HepG2 (cell line): ENCODE data around the gene SPPL3. TPM values are rescaled to one million over a fixed set of nuclear protein-coding genes. Genes with fewer than 3 reads are reported as not detected.

ENCODE experiments used
- ATAC-seq: fragments of 200-7000 bp; cut with Tn5 transposase; 3 replicates; pipeline ENCODE4 v1.9.1; 2020; ENCODE audit warnings: mild to moderate bottlenecking, moderate library complexity
- BruUV-seq: library from RNA; stranded (reverse); fragments of 400-500 nt; replicated peaks from 2 replicates; lab custom pipeline; 2021; lab: Mats Ljungman, UMichigan
- CTCF ChIA-PET: fragments of 300-600 bp; formaldehyde crosslinking; extraction: SDS; loops from one replicate; lab custom pipeline; 2021; ENCODE audit warnings: low total read pairs, inconsistent platforms, low intra/inter-chr PET ratio; lab: Yijun Ruan, JAX
- POLR2A ChIA-PET: fragments of 350-600 bp; sonication (Branson Sonifier 250); formaldehyde crosslinking; loops from one replicate; lab custom pipeline; 2020; ENCODE audit warnings: antibody characterized with exemption, inconsistent platforms; lab: Yijun Ruan, JAX
- DNase-seq: peaks from one replicate; pipeline ENCODE4 v3.0.0-alpha.2; 2015; ENCODE audit warnings: low spot score
- FAIRE-seq: peaks from 3 replicates; lab custom pipeline; 2011; peaks lifted over from hg19 to GRCh38; lab: Jason Lieb, UNC
- H2AFZ ChIP-seq: one replicate; pipeline ENCODE4 v1.6.1; 2011; ENCODE audit warnings: low read length, inconsistent platforms
- H3K27ac ChIP-seq: fragments of 300-600 bp; 3 replicates; pipeline ENCODE4 v1.8.0; 2011; ENCODE audit warnings: mixed run types, mild to moderate bottlenecking, mixed read lengths, low read length, inconsistent platforms; ENCODE audit not compliant: insufficient read depth; ENCODE audit errors: extremely low read length
- H3K27me3 ChIP-seq, 2 experiments: fragments of 200-600 bp in 1 of 2; 2 replicates in 1 of 2; 3 replicates in 1 of 2; pipeline versions ENCODE4 v1.6.0 to v1.8.0; 2011; ENCODE audit warnings: low read length in 2 of 2, mild to moderate bottlenecking in 2 of 2, moderate library complexity in 2 of 2, inconsistent platforms in 1 of 2; ENCODE audit not compliant: insufficient read depth in 2 of 2, control insufficient read depth in 1 of 2
- H3K36me3 ChIP-seq, 2 experiments: fragments of 200-600 bp in 1 of 2; replicated peaks in 1 of 2; 2 replicates in 1 of 2; 3 replicates in 1 of 2; pipeline versions ENCODE4 v1.5.1 to v1.8.0; 2011; ENCODE audit warnings: low read length in 2 of 2, inconsistent platforms in 1 of 2; ENCODE audit not compliant: insufficient read depth in 2 of 2, control insufficient read depth in 1 of 2
- H3K4me1 ChIP-seq: 2 replicates; pipeline ENCODE4 v1.5.1; 2012; ENCODE audit warnings: low read length, inconsistent platforms; ENCODE audit not compliant: insufficient read depth
- H3K4me2 ChIP-seq: 2 replicates; pipeline ENCODE4 v1.6.0; 2011; ENCODE audit warnings: low read depth, low read length, inconsistent platforms
- H3K4me3 ChIP-seq, 3 experiments: fragments of 200-600 bp in 1 of 3; sonication (generic), shearing (Covaris generic) in 1 of 3; replicated peaks in 1 of 3; 2 replicates each; pipeline ENCODE4 v1.5.1; 2011 to 2016; ENCODE audit warnings: low read length in 3 of 3, inconsistent platforms in 2 of 3, low read depth in 2 of 3, mild to moderate bottlenecking in 2 of 3, control low read depth in 1 of 3, mixed read lengths in 1 of 3; ENCODE audit not compliant: insufficient read depth in 1 of 3
- H3K79me2 ChIP-seq: one replicate; pipeline ENCODE4 v1.6.1; 2011; ENCODE audit warnings: low read length, inconsistent platforms; ENCODE audit not compliant: insufficient read depth
- H3K9ac ChIP-seq: 2 replicates; pipeline ENCODE4 v1.6.0; 2011; ENCODE audit warnings: mild to moderate bottlenecking, low read depth, low read length, inconsistent platforms; ENCODE audit not compliant: insufficient read depth
- H3K9me3 ChIP-seq: 2 replicates; pipeline ENCODE4 v1.5.1; 2012; ENCODE audit warnings: mild to moderate bottlenecking, low read length
- H4K20me1 ChIP-seq: 2 replicates; pipeline ENCODE4 v1.6.0; 2011; ENCODE audit warnings: inconsistent platforms, mild to moderate bottlenecking, low read length, moderate library complexity; ENCODE audit not compliant: insufficient read depth
- ZBTB42 ChIP-seq: sonication (generic); formaldehyde crosslinking; IDR thresholded peaks from 2 replicates; pipeline ENCODE4 v1.5.0; 2020; ENCODE audit warnings: mild to moderate bottlenecking, missing genetic modification reagents
- ZNF251 ChIP-seq: sonication (generic); formaldehyde crosslinking; IDR thresholded peaks from 2 replicates; pipeline ENCODE4 v1.9.0; 2021; ENCODE audit warnings: mild to moderate bottlenecking, missing genetic modification reagents
- WGBS: methylation state at CpG from one replicate; pipeline ENCODE4 v1.1.6; 2017; ENCODE audit warnings: low lambda C conversion rate; 5-methylcytosine and 5-hydroxymethylcytosine counted together
- in situ Hi-C: cut with HindIII; loops from 2 replicates; pipeline ENCODE4 v1.10.0; 2017; ENCODE audit warnings: low pct_unique_long_range_greater_than_20kb; ENCODE audit not compliant: extremely low pct_ligation_motif_present
- intact Hi-C: fragments of 100-400 bp; cut with micrococcal nuclease; formaldehyde crosslinking; loops from one replicate; pipeline ENCODE4 v1.10.0; 2022; ENCODE audit not compliant: unreplicated experiment
- polyA plus RNA-seq, 8 experiments: library from polyadenylated mRNA; depleted of rRNA in 3 of 8; stranded (reverse) in 7 of 8; unstranded in 1 of 8; fragments of >200 nt; fragmentation: Illumina TruSeq in 4 of 8; extraction: Trizol in 4 of 8; gene quantifications; 2 replicates each; pipeline versions ENCODE4 v1.2.1 to v1.2.3, GENCODE V29; 2011 to 2016; ENCODE audit warnings: low read depth in 4 of 8, missing spikeins in 1 of 8, mixed read lengths in 1 of 8; ENCODE audit not compliant: insufficient read depth in 1 of 8
- total RNA-seq, 5 experiments: library from RNA; depleted of rRNA; stranded (reverse); fragments of >200 nt; fragmentation: Illumina TruSeq; extraction: Trizol; gene quantifications; 2 replicates each; pipeline ENCODE4 v1.2.3, GENCODE V29; 2016; ENCODE audit warnings: low read depth in 1 of 5
- TF ChIP-seq, protein P1 (sequence below): sonication (generic); formaldehyde crosslinking; IDR thresholded peaks from 2 replicates; pipeline ENCODE4 v1.5.0; 2020; ENCODE audit warnings: mild to moderate bottlenecking, missing genetic modification reagents, moderate library complexity
- TF ChIP-seq, protein P2 (sequence below): sonication (generic); formaldehyde crosslinking; IDR thresholded peaks from 2 replicates; pipeline ENCODE4 v1.4.0; 2020; ENCODE audit warnings: mild to moderate bottlenecking, missing genetic modification reagents

Gene SPPL3
- total and polyA plus RNA-seq, 2 of the 13 experiments (the other 11 are each of a cell fraction or from before 2014, with no cell fraction given): 8.9 to 9.1 TPM

DNA sequence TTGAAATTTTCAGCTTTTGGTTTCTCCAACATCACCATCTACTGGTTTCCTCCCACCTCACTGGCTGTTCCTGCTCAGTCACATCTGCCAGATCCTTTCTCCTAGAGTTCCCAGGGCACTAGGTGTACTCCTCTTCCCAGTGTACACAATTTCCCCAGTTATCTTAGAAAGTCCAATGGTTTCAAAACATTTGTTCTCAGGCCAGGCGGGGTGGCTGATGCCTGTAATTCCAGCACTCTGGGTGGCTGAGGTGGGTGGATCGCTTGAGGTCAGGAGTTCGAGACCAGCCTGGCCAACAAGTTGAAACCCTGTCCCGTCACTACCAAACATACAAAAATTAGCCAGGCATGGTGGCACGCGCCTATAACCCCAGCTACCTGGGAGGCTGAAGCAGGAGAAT is 60.7 kb downstream of the SPPL3 start:
- in situ Hi-C loops: no loop called here
- 0 out of 2 replicates have a peak, but pooled peaks cover 7% of the 10 kb centered on the region for H4K20me1 ChIP-seq
- H3K9ac ChIP-seq: no peak overlapping the region
- H2AFZ ChIP-seq: no peak overlapping the region
- peaks cover 0 to 5% of the 10 kb centered on the region in 2 experiments; a peak in 1 of 5 replicates for H3K36me3 ChIP-seq
- no peak overlapping the region for H3K27ac ChIP-seq
- no peaks in the 10 kb centered on the region for H3K9me3 ChIP-seq
- peaks cover 5% of the 10 kb centered on the region for H3K79me2 ChIP-seq
- FAIRE-seq (no peak), DNase-seq (no peak), ATAC-seq (no peak)
- WGBS: 97% methylated on average over 6 of the region's 6 CpGs
- H3K27me3 ChIP-seq: no peaks in the 10 kb centered on the region
- CTCF ChIA-PET: no interaction called here
- POLR2A ChIA-PET: no interaction called here
- no TSS peak for BruUV-seq
- intact Hi-C loops: no loop called here
- no peak overlapping the region for H3K4me2 ChIP-seq
- no peak overlapping the region for H3K4me3 ChIP-seq
- no peaks in the 10 kb centered on the region for H3K4me1 ChIP-seq
- TF ChIP-seq, protein P1, sequence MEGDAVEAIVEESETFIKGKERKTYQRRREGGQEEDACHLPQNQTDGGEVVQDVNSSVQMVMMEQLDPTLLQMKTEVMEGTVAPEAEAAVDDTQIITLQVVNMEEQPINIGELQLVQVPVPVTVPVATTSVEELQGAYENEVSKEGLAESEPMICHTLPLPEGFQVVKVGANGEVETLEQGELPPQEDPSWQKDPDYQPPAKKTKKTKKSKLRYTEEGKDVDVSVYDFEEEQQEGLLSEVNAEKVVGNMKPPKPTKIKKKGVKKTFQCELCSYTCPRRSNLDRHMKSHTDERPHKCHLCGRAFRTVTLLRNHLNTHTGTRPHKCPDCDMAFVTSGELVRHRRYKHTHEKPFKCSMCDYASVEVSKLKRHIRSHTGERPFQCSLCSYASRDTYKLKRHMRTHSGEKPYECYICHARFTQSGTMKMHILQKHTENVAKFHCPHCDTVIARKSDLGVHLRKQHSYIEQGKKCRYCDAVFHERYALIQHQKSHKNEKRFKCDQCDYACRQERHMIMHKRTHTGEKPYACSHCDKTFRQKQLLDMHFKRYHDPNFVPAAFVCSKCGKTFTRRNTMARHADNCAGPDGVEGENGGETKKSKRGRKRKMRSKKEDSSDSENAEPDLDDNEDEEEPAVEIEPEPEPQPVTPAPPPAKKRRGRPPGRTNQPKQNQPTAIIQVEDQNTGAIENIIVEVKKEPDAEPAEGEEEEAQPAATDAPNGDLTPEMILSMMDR: 0 out of 2 replicates have a peak, but pooled peaks have one; percentile 11
- no peak for TF ChIP-seq ZNF251 (CRISPR knock-in tag)
- TF ChIP-seq, protein P2, sequence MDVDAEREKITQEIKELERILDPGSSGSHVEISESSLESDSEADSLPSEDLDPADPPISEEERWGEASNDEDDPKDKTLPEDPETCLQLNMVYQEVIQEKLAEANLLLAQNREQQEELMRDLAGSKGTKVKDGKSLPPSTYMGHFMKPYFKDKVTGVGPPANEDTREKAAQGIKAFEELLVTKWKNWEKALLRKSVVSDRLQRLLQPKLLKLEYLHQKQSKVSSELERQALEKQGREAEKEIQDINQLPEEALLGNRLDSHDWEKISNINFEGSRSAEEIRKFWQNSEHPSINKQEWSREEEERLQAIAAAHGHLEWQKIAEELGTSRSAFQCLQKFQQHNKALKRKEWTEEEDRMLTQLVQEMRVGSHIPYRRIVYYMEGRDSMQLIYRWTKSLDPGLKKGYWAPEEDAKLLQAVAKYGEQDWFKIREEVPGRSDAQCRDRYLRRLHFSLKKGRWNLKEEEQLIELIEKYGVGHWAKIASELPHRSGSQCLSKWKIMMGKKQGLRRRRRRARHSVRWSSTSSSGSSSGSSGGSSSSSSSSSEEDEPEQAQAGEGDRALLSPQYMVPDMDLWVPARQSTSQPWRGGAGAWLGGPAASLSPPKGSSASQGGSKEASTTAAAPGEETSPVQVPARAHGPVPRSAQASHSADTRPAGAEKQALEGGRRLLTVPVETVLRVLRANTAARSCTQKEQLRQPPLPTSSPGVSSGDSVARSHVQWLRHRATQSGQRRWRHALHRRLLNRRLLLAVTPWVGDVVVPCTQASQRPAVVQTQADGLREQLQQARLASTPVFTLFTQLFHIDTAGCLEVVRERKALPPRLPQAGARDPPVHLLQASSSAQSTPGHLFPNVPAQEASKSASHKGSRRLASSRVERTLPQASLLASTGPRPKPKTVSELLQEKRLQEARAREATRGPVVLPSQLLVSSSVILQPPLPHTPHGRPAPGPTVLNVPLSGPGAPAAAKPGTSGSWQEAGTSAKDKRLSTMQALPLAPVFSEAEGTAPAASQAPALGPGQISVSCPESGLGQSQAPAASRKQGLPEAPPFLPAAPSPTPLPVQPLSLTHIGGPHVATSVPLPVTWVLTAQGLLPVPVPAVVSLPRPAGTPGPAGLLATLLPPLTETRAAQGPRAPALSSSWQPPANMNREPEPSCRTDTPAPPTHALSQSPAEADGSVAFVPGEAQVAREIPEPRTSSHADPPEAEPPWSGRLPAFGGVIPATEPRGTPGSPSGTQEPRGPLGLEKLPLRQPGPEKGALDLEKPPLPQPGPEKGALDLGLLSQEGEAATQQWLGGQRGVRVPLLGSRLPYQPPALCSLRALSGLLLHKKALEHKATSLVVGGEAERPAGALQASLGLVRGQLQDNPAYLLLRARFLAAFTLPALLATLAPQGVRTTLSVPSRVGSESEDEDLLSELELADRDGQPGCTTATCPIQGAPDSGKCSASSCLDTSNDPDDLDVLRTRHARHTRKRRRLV: no peak
- TF ChIP-seq ZBTB42 (CRISPR knock-in tag): no peak
